ENCODE data around the gene SLMAP. TPM values are rescaled to one million over a fixed set of nuclear protein-coding genes. Genes with fewer than 3 reads are reported as not detected.
"Not testable (repeated sequence)": the region's sequence is repeated elsewhere in the genome, so short reads cannot be mapped to it uniquely, and the experiment has no call there.

SLMAP gene
- total and polyA plus RNA-seq, 2 experiments from 2014 or later, result 32.1 to 73.0 TPM

DNA sequence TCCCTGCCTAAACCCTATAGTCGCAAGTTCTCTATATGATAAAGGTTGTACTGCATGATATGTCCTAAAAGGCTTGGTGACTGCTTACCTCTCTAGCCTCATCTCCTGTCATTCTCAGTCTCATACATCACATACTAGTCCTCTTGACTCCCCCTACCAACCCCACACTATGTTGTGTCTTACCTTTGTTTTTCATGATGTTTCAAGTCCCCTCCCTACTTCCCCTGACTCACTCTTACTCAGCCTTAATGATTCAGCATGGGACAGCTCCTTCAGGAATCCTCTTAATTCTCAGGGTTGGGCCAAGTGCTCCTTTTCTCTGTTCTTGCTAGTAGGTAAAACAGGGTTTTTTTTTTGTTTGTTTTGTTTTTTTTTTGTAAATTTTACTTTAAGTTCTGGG, 49.6 kb downstream of the SLMAP start:
- Mint-ChIP-seq H3K27me3 (ENCODE audit: insufficient read depth, low read depth, poor library complexity) (peaks cover 6% of the 10 kb centered on the region), H3K4me3 (no peak overlapping the region), H3K27ac (peak overlapping the region; percentile 62), H3K4me1 (peaks cover 51% of the 10 kb centered on the region), H3K9me3 (no peaks in the 10 kb centered on the region), H3K36me3 (ENCODE audit: low read depth) (no peaks in the 10 kb centered on the region)
- no peaks in the 10 kb centered on the region for H3K27me3 ChIP-seq (ENCODE audit: insufficient read depth)
- TF ChIP-seq EZH2 (IDR thresholded peaks at IDR 0.05; ENCODE audit: low read depth, unreplicated experiment), result no peak
- TF ChIP-seq, protein P1, sequence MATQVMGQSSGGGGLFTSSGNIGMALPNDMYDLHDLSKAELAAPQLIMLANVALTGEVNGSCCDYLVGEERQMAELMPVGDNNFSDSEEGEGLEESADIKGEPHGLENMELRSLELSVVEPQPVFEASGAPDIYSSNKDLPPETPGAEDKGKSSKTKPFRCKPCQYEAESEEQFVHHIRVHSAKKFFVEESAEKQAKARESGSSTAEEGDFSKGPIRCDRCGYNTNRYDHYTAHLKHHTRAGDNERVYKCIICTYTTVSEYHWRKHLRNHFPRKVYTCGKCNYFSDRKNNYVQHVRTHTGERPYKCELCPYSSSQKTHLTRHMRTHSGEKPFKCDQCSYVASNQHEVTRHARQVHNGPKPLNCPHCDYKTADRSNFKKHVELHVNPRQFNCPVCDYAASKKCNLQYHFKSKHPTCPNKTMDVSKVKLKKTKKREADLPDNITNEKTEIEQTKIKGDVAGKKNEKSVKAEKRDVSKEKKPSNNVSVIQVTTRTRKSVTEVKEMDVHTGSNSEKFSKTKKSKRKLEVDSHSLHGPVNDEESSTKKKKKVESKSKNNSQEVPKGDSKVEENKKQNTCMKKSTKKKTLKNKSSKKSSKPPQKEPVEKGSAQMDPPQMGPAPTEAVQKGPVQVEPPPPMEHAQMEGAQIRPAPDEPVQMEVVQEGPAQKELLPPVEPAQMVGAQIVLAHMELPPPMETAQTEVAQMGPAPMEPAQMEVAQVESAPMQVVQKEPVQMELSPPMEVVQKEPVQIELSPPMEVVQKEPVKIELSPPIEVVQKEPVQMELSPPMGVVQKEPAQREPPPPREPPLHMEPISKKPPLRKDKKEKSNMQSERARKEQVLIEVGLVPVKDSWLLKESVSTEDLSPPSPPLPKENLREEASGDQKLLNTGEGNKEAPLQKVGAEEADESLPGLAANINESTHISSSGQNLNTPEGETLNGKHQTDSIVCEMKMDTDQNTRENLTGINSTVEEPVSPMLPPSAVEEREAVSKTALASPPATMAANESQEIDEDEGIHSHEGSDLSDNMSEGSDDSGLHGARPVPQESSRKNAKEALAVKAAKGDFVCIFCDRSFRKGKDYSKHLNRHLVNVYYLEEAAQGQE (IDR thresholded peaks at IDR 0.05; ENCODE audit: unreplicated experiment), result peak; percentile 66
- peaks cover 93% of the 10 kb centered on the region for H3K79me2 ChIP-seq (replicated peaks; ENCODE audit: insufficient read depth)
- H3K4me3 ChIP-seq, result no peak overlapping the region
- H4K20me1 ChIP-seq (replicated peaks; ENCODE audit: insufficient read depth), result peaks cover 19% of the 10 kb centered on the region
- no peaks in the 10 kb centered on the region for H3K9me2 ChIP-seq (ENCODE audit: insufficient read depth)
- H2AFZ ChIP-seq, result no peak overlapping the region
- peaks cover 14% of the 10 kb centered on the region for H3K4me1 ChIP-seq (ENCODE audit: insufficient read depth)
- ATAC-seq (peak; percentile 73), DNase-seq (ENCODE audit: low spot score) (peak; percentile 69)
- no peaks in the 10 kb centered on the region for H3F3A ChIP-seq (replicated peaks; ENCODE audit: low read depth)
- H3K36me3 ChIP-seq (ENCODE audit: insufficient read depth), result no peaks in the 10 kb centered on the region
- peak overlapping the region; percentile 67; the same call in 1 of the 2 replicates for H3K27ac ChIP-seq (ENCODE audit: low read depth)
- H3K4me2 ChIP-seq, result no peak overlapping the region

- Histone ChIP-seq H3K4me1 (ENCODE audit: insufficient read depth) (peaks cover 14% of the 10 kb centered on the region), H4K20me1 (replicated peaks; ENCODE audit: insufficient read depth) (peaks cover 19% of the 10 kb centered on the region), H3K79me2 (replicated peaks; ENCODE audit: insufficient read depth) (peaks cover 94% of the 10 kb centered on the region)
- not testable (repeated sequence) for H3K4me3 Mint-ChIP-seq; H3K36me3 Mint-ChIP-seq (ENCODE audit: low read depth); H3K4me2 ChIP-seq; H3F3A ChIP-seq (replicated peaks; ENCODE audit: low read depth); H2AFZ ChIP-seq; DNase-seq (ENCODE audit: low spot score); H3K4me3 ChIP-seq; H3K27me3 ChIP-seq (ENCODE audit: insufficient read depth); H3K9me2 ChIP-seq (ENCODE audit: insufficient read depth); H3K9me3 Mint-ChIP-seq; H3K27ac ChIP-seq (ENCODE audit: low read depth); ATAC-seq; H3K27me3 Mint-ChIP-seq (ENCODE audit: insufficient read depth, low read depth, poor library complexity); H3K36me3 ChIP-seq (ENCODE audit: insufficient read depth)
- H3K4me1 Mint-ChIP-seq, result peaks cover 46% of the 10 kb centered on the region
- H3K27ac Mint-ChIP-seq, result peak overlapping the region; percentile 50; the same call in 1 of the 2 replicates
These were observed 50.1 kb downstream of the SLMAP start for GRCh38 chr3:57806195-57806594.

GRCh38 chr3:57808961-57809608, 53.0 kb downstream of the SLMAP start:
- Mint-ChIP-seq H3K27me3 (ENCODE audit: insufficient read depth, low read depth, poor library complexity) (peaks cover 7% of the 10 kb centered on the region), H3K36me3 (ENCODE audit: low read depth) (no peaks in the 10 kb centered on the region), H3K9me3 (no peaks in the 10 kb centered on the region), H3K27ac (no peak overlapping the region), H3K4me1 (peaks cover 27% of the 10 kb centered on the region), H3K4me3 (no peak overlapping the region)
- H3K9me2 ChIP-seq (ENCODE audit: insufficient read depth), result no peaks in the 10 kb centered on the region
- H3K4me1 ChIP-seq (ENCODE audit: insufficient read depth), result peaks cover 7% of the 10 kb centered on the region; the same call in 1 of the 2 replicates
- DNase-seq (ENCODE audit: low spot score), result no peak
- peak; percentile 19; the same call in 2 of the 3 replicates for ATAC-seq
- H3K79me2 ChIP-seq (replicated peaks; ENCODE audit: insufficient read depth), result peaks cover 96% of the 10 kb centered on the region
- TF ChIP-seq, protein P1 (IDR thresholded peaks at IDR 0.05; ENCODE audit: unreplicated experiment), result no peak
- no peaks in the 10 kb centered on the region for H3K27me3 ChIP-seq (ENCODE audit: insufficient read depth)
- no peaks in the 10 kb centered on the region for H3F3A ChIP-seq (replicated peaks; ENCODE audit: low read depth)
- no peaks in the 10 kb centered on the region for H3K36me3 ChIP-seq (ENCODE audit: insufficient read depth)
- H3K4me2 ChIP-seq, result no peak overlapping the region
- no peak overlapping the region for H3K27ac ChIP-seq (ENCODE audit: low read depth)
- no peak overlapping the region for H2AFZ ChIP-seq
- H3K4me3 ChIP-seq, result no peak overlapping the region
- peaks cover 18% of the 10 kb centered on the region for H4K20me1 ChIP-seq (replicated peaks; ENCODE audit: insufficient read depth)
